GM12878 (cell line): ENCODE results near the gene MRNIP. TPM values are rescaled to one million over a fixed set of nuclear protein-coding genes. Genes with fewer than 3 reads are reported as not detected.

Source experiments
- ASH2L ChIP-seq: fragments of 300-600, 200-600 bp; sonication (generic); IDR thresholded peaks from 2 replicates; pipeline ENCODE4 v1.6.1; 2017; ENCODE audit warnings: low read depth, mild to moderate bottlenecking, borderline replicate concordance
- BCL11A ChIP-seq: IDR thresholded peaks from 2 replicates; pipeline ENCODE4 v1.6.1; 2011; ENCODE audit warnings: low read depth, low read length
- CBX5 ChIP-seq: sonication (generic); IDR thresholded peaks from 2 replicates; pipeline ENCODE4 v1.6.1; 2016; ENCODE audit warnings: low read depth, moderate library complexity, mild to moderate bottlenecking, inconsistent platforms
- CREM ChIP-seq: IDR thresholded peaks from 2 replicates; pipeline ENCODE4 v1.6.1; 2014; ENCODE audit warnings: antibody characterized with exemption, low read depth
- CTCF ChIP-seq, 3 experiments: IDR thresholded peaks in 2 of 3; conservative IDR thresholded peaks in 1 of 3; 2 replicates each; pipeline ENCODE4 v1.5.1; 2011; ENCODE audit warnings: low read depth in 3 of 3, low read length in 3 of 3, mild to moderate bottlenecking in 3 of 3, control low read depth in 2 of 3, moderate library complexity in 2 of 3, inconsistent platforms in 1 of 3, mixed read lengths in 1 of 3; ENCODE audit not compliant: control insufficient read depth in 2 of 3, insufficient read depth in 1 of 3; ENCODE audit errors: extremely low read depth in 1 of 3
- E2F4 ChIP-seq: IDR thresholded peaks from 2 replicates; pipeline ENCODE4 v1.6.1; 2012; ENCODE audit warnings: low read depth, low read length, improper control_type of control experiment
- EED ChIP-seq: sonication (generic); IDR thresholded peaks from 2 replicates; pipeline ENCODE4 v1.6.1; 2016; ENCODE audit warnings: antibody characterized with exemption, low read depth
- EP300 ChIP-seq, 2 experiments: fragments of 150-350 bp in 1 of 2; IDR thresholded peaks; 2 replicates each; pipeline ENCODE4 v1.6.1; 2011 to 2012; ENCODE audit warnings: low read depth in 2 of 2, low read length in 2 of 2, borderline replicate concordance in 1 of 2, improper control_type of control experiment in 1 of 2, inconsistent platforms in 1 of 2; ENCODE audit not compliant: control insufficient read depth in 1 of 2
- ESRRA ChIP-seq: IDR thresholded peaks from 2 replicates; pipeline ENCODE4 v1.6.1; 2012; ENCODE audit warnings: mild to moderate bottlenecking, low read length, improper control_type of control experiment
- GATAD2B ChIP-seq: fragments of 450-650 bp; conservative IDR thresholded peaks from 2 replicates; pipeline ENCODE4 v1.6.1; 2017; ENCODE audit warnings: low read depth, mild to moderate bottlenecking, moderate library complexity
- IKZF2 ChIP-seq, 2 experiments: fragments of 450-650 bp; IDR thresholded peaks; 2 replicates each; pipeline ENCODE4 v1.6.1; 2017; ENCODE audit warnings: mild to moderate bottlenecking in 2 of 2, moderate library complexity in 2 of 2
- MEF2A ChIP-seq: IDR thresholded peaks from 2 replicates; pipeline ENCODE4 v1.6.1; 2011; ENCODE audit warnings: low read depth, mild to moderate bottlenecking, low read length, moderate library complexity; ENCODE audit not compliant: insufficient read depth
- MEF2B ChIP-seq: fragments of 450-650 bp; IDR thresholded peaks from 2 replicates; pipeline ENCODE4 v1.6.1; 2018; ENCODE audit warnings: mild to moderate bottlenecking, moderate library complexity; ENCODE audit not compliant: partially characterized antibody, poor library complexity, severe bottlenecking
- MTA2 ChIP-seq: fragments of 450-650 bp; IDR thresholded peaks from 2 replicates; pipeline ENCODE4 v1.6.1; 2016; ENCODE audit warnings: low read depth, mild to moderate bottlenecking, moderate library complexity
- PAX5 ChIP-seq: IDR thresholded peaks from 2 replicates; pipeline ENCODE4 v1.6.1; 2011; ENCODE audit warnings: low read depth, low read length, borderline replicate concordance
- POU2F2 ChIP-seq: IDR thresholded peaks from 3 replicates; pipeline ENCODE4 v1.6.1; 2011; ENCODE audit warnings: low read depth, mild to moderate bottlenecking, low read length, borderline replicate concordance
- RFX5 ChIP-seq: IDR thresholded peaks from 2 replicates; pipeline ENCODE4 v1.6.1; 2011; ENCODE audit warnings: low read depth, low read length, improper control_type of control experiment
- SIN3A ChIP-seq: IDR thresholded peaks from 2 replicates; pipeline ENCODE4 v1.6.1; 2012; ENCODE audit warnings: low read depth, low read length, improper control_type of control experiment
- SIX5 ChIP-seq: IDR thresholded peaks from 2 replicates; pipeline ENCODE4 v1.6.1; 2011; ENCODE audit warnings: mild to moderate bottlenecking, low read depth, low read length, moderate library complexity; ENCODE audit not compliant: severe bottlenecking
- SP1 ChIP-seq: IDR thresholded peaks from one replicate; pipeline ENCODE4 v1.6.1; 2011; ENCODE audit warnings: low read depth, low read length
- SREBF1 ChIP-seq: IDR thresholded peaks from 2 replicates; pipeline ENCODE4 v1.6.1; 2012; ENCODE audit warnings: mild to moderate bottlenecking, low read length
- SUPT20H ChIP-seq: IDR thresholded peaks from 2 replicates; pipeline ENCODE4 v1.6.1; 2011; ENCODE audit warnings: low read depth, mild to moderate bottlenecking, low read length, moderate library complexity, borderline replicate concordance; ENCODE audit not compliant: control insufficient read depth
- TBL1XR1 ChIP-seq: IDR thresholded peaks from 2 replicates; pipeline ENCODE4 v1.6.1; 2012; ENCODE audit warnings: low read depth, low read length, improper control_type of control experiment
- ZBTB33 ChIP-seq: fragments of 450-650 bp; IDR thresholded peaks from 2 replicates; pipeline ENCODE4 v1.6.1; 2017; ENCODE audit warnings: mild to moderate bottlenecking
- polyA plus RNA-seq, 11 experiments: library from polyadenylated mRNA; depleted of rRNA in 4 of 11; unstranded in 6 of 11; stranded (reverse) in 5 of 11; fragments of >200 nt; fragmentation: Nextera tagmentation in 4 of 11; fragmentation: Illumina TruSeq in 1 of 11; extraction: Ambion mirVana in 4 of 11; extraction: Trizol in 1 of 11; gene quantifications; 1 replicate in 1 of 11; 2 replicates in 10 of 11; pipeline versions ENCODE4 v1.2.1 to v1.2.3, GENCODE V29; 2011 to 2016; ENCODE audit warnings: inconsistent platforms in 2 of 11, missing spikeins in 2 of 11, low read depth in 1 of 11
- total RNA-seq, 4 experiments: library from RNA; depleted of rRNA in 3 of 4; stranded (reverse); fragments of >200 nt in 3 of 4; fragmentation: Illumina TruSeq in 1 of 4; extraction: Trizol in 1 of 4; gene quantifications; 2 replicates each; pipeline versions ENCODE4 v1.2.1 to v1.2.3, GENCODE V29; 2013 to 2021
- TF ChIP-seq, protein P1 (sequence below): IDR thresholded peaks from 2 replicates; pipeline ENCODE4 v1.6.1; 2011; ENCODE audit warnings: low read depth, low read length, improper control_type of control experiment, borderline replicate concordance

The MRNIP gene
- total and polyA plus RNA-seq, 10 of the 15 experiments (the other 5 are each of a cell fraction or from before 2014, with no cell fraction given) = 2.4 to 30.4 (median 13.1) TPM

DNA sequence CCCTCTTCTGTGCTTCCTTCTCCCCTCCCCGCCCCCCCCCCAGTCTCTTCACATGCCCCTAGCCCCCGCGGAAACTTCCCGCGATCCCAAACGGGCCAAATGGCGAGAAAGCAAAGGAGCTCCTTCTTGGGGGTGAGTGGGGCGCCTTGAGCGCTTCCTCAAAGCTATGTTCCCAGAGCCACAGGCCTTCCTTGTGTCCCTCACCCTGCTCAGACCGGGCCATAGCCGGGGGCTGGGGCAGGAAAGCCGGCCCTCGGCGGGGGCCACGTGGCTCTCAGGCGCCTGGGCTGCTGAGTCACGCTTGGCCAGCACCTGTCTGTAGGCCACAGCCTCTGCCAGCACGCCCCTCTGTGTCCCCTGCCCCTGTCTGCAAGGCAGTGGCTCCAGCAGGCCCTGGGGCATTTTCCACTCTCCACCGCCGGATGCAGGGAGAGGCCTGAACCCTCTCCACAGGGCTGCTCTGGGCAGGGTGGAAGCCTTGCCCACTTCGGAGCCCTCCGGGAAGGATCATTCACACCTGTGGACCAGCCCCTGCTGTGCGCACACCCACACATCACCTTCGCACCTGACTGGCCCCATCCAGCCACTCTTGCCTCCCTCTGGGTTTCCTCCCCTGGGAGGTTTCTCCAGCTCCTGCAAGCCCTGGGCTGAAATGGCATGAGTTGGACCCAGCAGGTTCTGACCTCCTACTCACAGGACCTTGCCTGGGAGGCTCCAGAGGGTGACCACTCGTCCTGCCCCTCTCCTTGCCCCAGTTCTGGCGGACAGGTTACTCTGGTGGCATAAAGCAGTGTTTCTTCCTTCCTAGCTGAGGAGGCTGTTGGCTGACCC, 39.1 kb downstream of the MRNIP start (continued):
- TF ChIP-seq SIX5 (no peak), CBX5 (no peak), SUPT20H (no peak), PAX5 (peak; percentile 88), IKZF2 (IDR thresholded peaks at IDR 0.05) (peak; percentile 59 to 72; a peak in 3 of 4 replicates), POU2F2 (no peak), EED (0 out of 2 replicates have a peak, but pooled peaks have one; percentile 22), CTCF (IDR thresholded peaks at IDR 0.05 in 2 of 3, conservative IDR thresholded peaks at IDR 0.05 in 1 of 3; ENCODE audit: control insufficient read depth in 2 of 3, extremely low read depth in 1 of 3, insufficient read depth in 1 of 3, low read depth in 3 of 3, low read length in 3 of 3) (no peak), EP300 (IDR thresholded peaks at IDR 0.05; ENCODE audit: borderline replicate concordance in 1 of 2, control insufficient read depth in 1 of 2, low read depth in 2 of 2, low read length in 2 of 2) (peak in 1 of 2 experiments; percentile 12; a peak in 1 of 4 replicates), ASH2L (no peak), ZBTB33 (no peak), SP1 (no peak), GATAD2B (no peak; the same call in 1 of the 2 replicates), RFX5 (no peak), SIN3A (peak; percentile 28), SREBF1 (no peak), CREM (no peak), E2F4 (no peak), MEF2A (no peak), ESRRA (no peak), MTA2 (peak; percentile 36; the same call in 1 of the 2 replicates), TBL1XR1 (no peak), MEF2B (peak; percentile 60), BCL11A (no peak)
- TF ChIP-seq, protein P1, sequence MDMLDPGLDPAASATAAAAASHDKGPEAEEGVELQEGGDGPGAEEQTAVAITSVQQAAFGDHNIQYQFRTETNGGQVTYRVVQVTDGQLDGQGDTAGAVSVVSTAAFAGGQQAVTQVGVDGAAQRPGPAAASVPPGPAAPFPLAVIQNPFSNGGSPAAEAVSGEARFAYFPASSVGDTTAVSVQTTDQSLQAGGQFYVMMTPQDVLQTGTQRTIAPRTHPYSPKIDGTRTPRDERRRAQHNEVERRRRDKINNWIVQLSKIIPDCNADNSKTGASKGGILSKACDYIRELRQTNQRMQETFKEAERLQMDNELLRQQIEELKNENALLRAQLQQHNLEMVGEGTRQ = peak; percentile 20
